Body of pancreas (tissue), 4 donors: Measurements from ENCODE around the gene WSCD1.

Experiments
- POLR2A ChIP-seq, 3 donors: fragments of 450-650 bp; IDR thresholded peaks; one replicate each; pipeline ENCODE4 v1.6.1; 2016; ENCODE audit warnings: antibody characterized with exemption in 3 of 3, mild to moderate bottlenecking in 2 of 3
- TF ChIP-seq, protein P1 (sequence below), 7 experiments: fragments of 450-650 bp in 4 of 7; fragments of 200-600 bp in 3 of 7; sonication (generic) in 3 of 7; IDR thresholded peaks; one replicate each; pipeline ENCODE4 v1.5.1; 2016 to 2019; ENCODE audit warnings: antibody characterized with exemption in 7 of 7

DNA sequence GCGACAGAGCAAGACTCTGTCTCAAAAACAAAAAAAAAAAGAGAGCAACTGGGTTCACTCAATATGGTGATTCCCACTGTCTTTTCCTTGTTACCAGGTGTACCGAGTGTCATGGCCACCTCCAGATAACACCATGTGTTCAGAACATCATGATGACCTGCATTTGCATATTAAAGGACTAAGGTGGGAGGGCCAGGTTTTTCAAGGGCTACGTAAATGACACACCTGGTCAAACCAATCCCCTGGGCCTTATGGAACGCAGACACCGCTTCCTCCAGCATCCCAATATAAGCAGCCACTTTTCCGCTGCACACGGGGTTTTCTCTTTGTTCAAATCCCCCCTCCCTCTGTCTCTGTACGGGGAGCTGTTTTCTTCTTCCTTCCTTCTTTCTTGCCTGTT, 29.3 kb downstream of the WSCD1 start:
- TF ChIP-seq, protein P1, sequence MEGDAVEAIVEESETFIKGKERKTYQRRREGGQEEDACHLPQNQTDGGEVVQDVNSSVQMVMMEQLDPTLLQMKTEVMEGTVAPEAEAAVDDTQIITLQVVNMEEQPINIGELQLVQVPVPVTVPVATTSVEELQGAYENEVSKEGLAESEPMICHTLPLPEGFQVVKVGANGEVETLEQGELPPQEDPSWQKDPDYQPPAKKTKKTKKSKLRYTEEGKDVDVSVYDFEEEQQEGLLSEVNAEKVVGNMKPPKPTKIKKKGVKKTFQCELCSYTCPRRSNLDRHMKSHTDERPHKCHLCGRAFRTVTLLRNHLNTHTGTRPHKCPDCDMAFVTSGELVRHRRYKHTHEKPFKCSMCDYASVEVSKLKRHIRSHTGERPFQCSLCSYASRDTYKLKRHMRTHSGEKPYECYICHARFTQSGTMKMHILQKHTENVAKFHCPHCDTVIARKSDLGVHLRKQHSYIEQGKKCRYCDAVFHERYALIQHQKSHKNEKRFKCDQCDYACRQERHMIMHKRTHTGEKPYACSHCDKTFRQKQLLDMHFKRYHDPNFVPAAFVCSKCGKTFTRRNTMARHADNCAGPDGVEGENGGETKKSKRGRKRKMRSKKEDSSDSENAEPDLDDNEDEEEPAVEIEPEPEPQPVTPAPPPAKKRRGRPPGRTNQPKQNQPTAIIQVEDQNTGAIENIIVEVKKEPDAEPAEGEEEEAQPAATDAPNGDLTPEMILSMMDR (IDR thresholded peaks at IDR 0.05) = no peak
- no peak for TF ChIP-seq POLR2A (IDR thresholded peaks at IDR 0.05)
